Spinal cord (tissue), 10 donors: ENCODE results near the gene SSR4. TPM values are rescaled to one million over a fixed set of nuclear protein-coding genes. Genes with fewer than 3 reads are reported as not detected.
"Not testable (repeated sequence)": the region's sequence is repeated elsewhere in the genome, so short reads cannot be mapped to it uniquely, and the experiment has no call there.

Source experiments
- DNase-seq, 6 donors: peaks; one replicate each; pipeline versions ENCODE4 v3.0.0 to v3.0.0-alpha.2; 2013 to 2015; ENCODE audit warnings: low spot score in 6 of 6, low read depth in 4 of 6
- H3K27ac ChIP-seq: one replicate; pipeline ENCODE4 v1.5.1; 2013; ENCODE audit warnings: low read depth, low read length, control low read depth
- H3K27me3 ChIP-seq: one replicate; pipeline ENCODE4 v1.6.1; 2013; ENCODE audit warnings: low read length; ENCODE audit not compliant: control insufficient read depth, insufficient read depth
- H3K36me3 ChIP-seq: one replicate; pipeline ENCODE4 v1.6.1; 2013; ENCODE audit warnings: low read length; ENCODE audit not compliant: control insufficient read depth, insufficient read depth
- H3K4me1 ChIP-seq: one replicate; pipeline ENCODE4 v1.6.1; 2013; ENCODE audit warnings: low read length; ENCODE audit not compliant: control insufficient read depth, insufficient read depth
- H3K4me3 ChIP-seq: one replicate; pipeline ENCODE4 v1.5.1; 2013; ENCODE audit warnings: low read depth, low read length, control low read depth
- H3K9me3 ChIP-seq: one replicate; pipeline ENCODE4 v1.6.1; 2013; ENCODE audit warnings: low read length; ENCODE audit not compliant: control insufficient read depth, insufficient read depth
- WGBS: methylation state at CpG from one replicate; pipeline ENCODE4 v1.1.5; 2013; ENCODE audit warnings: missing lambda C conversion rate; ENCODE audit not compliant: insufficient coverage; 5-methylcytosine and 5-hydroxymethylcytosine counted together
- polyA plus RNA-seq, 2 donors: library from polyadenylated mRNA; unstranded; fragments of 120-200 nt; gene quantifications; one replicate each; pipeline ENCODE4 v1.2.1, GENCODE V29; 2013; ENCODE audit not compliant: insufficient read length in 2 of 2
- total RNA-seq, 2 donors: library from RNA; depleted of rRNA in 1 of 2; stranded (reverse); fragments of 120-200 nt in 1 of 2; fragments of >200 nt in 1 of 2; gene quantifications; one replicate each; pipeline versions ENCODE4 v1.2.3 to v1.2.4, GENCODE V29; 2013 to 2014
- donor health status: healthy.

Gene SSR4
- total and polyA plus RNA-seq, 4 donors: 95.5 to 317 (median 176) TPM

DNA sequence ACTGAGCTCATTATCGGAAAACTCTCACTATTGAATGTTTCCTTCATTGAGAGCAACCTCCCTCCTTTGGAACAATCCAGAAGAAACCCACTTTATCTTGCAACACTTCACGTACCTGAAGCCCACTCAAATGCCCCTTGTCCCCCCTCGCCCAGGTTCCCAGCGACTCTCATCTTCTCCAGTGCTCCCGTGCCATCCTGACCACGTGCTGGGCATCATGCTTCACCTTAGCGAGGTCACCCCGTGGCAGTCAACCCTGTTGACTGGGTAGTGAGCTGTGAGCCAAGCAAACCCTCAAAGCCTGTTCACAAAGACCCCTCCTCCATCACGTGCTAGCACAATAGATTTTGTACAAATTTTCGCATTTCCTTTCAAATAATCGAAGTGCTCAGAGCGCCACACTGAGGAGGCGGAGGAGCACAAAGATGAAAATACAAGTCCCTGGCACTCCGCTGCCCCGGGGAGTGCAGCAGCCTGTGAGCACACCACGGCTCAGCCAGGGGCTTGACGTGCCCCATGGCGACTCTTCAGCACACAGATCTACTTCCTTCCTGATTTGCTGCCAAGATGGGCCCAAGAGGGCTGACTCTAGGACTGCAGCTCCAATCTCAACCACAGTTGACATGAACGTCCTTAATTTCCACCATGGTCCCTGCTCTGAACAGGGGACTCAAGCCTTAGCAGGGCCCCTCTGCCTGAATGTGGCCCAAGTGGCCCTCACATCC is 20.3 kb downstream of the SSR4 start:
- DNase-seq: no peak
- WGBS: 75% methylated on average over 19 of the region's 19 CpGs

DNA sequence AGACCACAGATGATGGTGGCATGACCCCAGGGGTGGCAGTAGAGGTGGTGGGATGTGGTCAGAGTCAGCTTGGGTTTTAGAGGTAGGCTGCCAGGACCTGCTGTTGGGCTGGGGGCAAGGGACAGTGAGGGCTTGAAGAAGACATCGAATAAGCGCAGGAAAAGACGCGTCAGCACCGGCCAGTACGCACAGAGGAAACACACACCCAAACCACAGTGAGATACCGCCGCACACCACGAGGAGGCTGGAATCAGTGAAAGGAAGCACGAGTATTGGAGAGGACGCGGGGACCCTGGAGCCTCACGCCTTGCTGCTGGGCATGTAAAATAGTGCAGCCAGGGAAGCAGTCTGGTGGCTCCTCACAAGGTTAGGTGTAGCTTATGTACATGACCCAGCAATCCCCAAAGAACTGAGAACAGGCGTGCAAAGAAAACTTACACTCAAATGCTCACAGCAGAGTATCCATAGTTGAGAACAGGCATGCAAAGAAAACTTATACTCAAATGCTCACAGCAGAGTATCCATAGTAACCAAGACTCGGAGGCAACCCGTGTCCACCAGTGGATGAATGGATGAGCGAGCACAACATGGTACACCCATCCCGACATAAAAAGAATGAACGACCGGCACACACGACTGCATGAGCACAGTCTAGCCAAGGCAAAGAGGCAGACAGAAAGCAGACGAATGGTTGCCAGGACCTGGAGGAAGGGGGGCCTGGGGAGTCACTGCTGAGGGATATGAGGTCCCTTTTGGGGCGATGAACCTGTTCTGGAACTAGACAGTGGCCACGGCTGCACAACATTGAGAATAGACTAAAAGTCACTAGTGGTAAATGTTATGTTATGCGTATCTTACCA is 22.6 kb downstream of the SSR4 start:
- Histone ChIP-seq H3K4me3 (no peak overlapping the region), H3K4me1 (peaks cover 44% of the 10 kb centered on the region), H3K36me3 (no peaks in the 10 kb centered on the region), H3K27ac (no peak overlapping the region), H3K9me3 (no peaks in the 10 kb centered on the region), H3K27me3 (no peaks in the 10 kb centered on the region)
- 58% methylated on average over 16 of the region's 25 CpGs for WGBS
- DNase-seq: peak in 1 of 6 donors; percentile 36

More for the DNA sequence above, 20.3 kb downstream of the SSR4 start:
- no peak overlapping the region for H3K27ac ChIP-seq
- no peaks in the 10 kb centered on the region for H3K9me3 ChIP-seq
- no peak overlapping the region for H3K4me3 ChIP-seq
- H3K27me3 ChIP-seq: no peaks in the 10 kb centered on the region
- peaks cover 6% of the 10 kb centered on the region for H3K36me3 ChIP-seq
- peaks cover 35% of the 10 kb centered on the region for H3K4me1 ChIP-seq

DNA sequence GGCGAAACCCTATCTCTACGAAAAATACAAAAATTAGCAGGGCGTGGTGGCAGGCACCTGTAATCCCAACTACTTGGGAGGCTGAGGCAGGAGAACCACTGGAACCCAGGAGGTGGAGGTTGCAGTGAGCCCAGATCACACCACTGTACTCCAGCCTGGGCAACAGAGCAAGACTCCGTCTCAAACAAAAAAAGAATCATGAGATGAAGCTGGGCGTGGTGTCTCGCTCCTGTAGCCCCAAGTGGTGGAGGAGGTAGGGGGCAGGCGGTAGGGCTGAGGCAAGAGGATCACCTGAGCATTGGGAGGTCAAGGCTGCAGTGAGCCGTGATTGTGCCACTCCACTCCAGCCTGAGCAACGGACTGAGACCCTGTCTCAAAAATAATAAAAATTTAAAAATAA is 23.6 kb downstream of the SSR4 start:
- not testable (repeated sequence) for DNase-seq, H3K27ac ChIP-seq, H3K9me3 ChIP-seq, H3K4me3 ChIP-seq, H3K36me3 ChIP-seq, H3K27me3 ChIP-seq
- H3K4me1 ChIP-seq: peaks cover 41% of the 10 kb centered on the region
- WGBS: 86% methylated on average over 7 of the region's 9 CpGs

DNA sequence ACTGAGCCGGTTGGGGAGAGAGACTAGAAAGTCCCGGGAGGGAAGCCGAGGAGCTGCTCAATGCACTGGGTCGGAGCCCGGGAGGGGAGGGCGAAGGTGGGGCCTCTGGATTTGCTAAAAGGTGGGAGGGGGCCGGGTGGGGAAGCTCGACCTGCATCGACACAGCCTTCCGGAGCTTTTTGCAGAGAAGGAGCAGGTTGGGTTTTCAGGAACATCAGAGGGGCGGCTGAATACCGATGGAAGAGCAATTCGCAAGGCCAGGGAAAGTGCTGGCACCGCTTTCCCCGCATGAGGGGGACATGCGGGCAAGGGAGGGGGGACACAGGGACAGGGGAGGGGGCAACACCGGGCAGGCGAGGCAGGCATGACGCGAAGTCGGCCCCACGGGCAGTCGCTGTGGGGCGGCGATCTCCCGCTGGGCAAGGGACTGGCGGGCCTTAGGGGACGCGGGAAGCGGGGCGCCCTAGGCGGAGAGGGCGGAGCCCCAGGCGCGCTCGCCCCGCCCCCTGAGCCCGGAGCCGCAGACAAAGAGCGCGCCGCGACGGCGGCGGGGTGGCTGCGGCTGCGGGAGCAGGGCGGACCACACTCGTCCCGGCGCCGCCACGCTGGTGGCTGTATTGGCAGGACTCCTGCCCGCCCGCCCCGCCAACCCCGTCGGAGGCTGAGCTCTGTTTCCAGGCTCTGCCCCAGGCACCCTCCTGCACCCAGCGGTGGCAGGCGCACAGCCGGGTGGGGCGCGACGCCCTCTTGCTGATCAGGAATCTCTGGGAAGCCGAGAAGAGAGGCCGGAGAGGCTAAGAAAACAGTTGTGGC is 24.3 kb downstream of the SSR4 start:
- Histone ChIP-seq H3K9me3 (no peaks in the 10 kb centered on the region), H3K27ac (peak overlapping the region; percentile 50), H3K4me1 (peaks cover 38% of the 10 kb centered on the region), H3K4me3 (peak overlapping the region; percentile 38), H3K36me3 (no peaks in the 10 kb centered on the region), H3K27me3 (no peaks in the 10 kb centered on the region)
- 13% methylated on average over 67 of the region's 67 CpGs for WGBS
- peak in 2 of 6 donors; percentile 77 to 82 for DNase-seq

DNA sequence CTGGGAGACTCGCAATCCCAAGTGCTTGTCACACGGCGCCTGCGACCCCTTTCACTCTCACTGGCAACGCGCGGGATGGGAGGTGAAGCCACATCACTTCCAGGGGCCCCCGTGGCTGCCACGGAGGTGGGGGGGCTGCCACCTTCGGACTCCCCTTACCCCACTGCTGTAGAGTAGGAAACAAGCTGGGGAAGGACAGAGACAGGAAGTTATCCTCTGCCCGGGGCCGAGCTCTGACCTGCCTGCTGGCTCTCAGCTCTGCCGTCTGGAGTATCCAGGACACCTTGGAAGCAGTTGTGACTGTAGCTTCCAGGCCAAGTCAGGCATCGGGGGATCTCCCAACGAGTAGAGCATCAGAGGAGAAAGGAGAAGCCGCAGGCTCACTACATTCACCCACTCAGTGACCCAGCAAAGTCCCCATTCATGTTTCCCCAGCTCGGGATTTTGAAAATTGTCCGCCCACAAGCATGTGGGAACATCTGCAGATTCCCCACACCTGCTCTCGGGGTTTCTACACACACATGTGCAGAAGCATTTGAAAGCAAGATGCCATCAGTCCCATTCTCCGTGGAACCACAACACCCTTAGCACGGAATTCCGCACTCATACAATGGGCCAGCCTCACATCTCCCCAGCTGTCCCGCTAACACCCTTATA is 25.0 kb downstream of the SSR4 start:
- no peaks in the 10 kb centered on the region for H3K27me3 ChIP-seq
- H3K4me3 ChIP-seq: peak overlapping the region; percentile 38
- H3K4me1 ChIP-seq: peaks cover 38% of the 10 kb centered on the region
- WGBS: 45% methylated on average over 19 of the region's 23 CpGs
- peak overlapping the region; percentile 50 for H3K27ac ChIP-seq
- peak in 2 of 6 donors; percentile 22 to 25 for DNase-seq
- no peaks in the 10 kb centered on the region for H3K9me3 ChIP-seq
- no peaks in the 10 kb centered on the region for H3K36me3 ChIP-seq

DNA sequence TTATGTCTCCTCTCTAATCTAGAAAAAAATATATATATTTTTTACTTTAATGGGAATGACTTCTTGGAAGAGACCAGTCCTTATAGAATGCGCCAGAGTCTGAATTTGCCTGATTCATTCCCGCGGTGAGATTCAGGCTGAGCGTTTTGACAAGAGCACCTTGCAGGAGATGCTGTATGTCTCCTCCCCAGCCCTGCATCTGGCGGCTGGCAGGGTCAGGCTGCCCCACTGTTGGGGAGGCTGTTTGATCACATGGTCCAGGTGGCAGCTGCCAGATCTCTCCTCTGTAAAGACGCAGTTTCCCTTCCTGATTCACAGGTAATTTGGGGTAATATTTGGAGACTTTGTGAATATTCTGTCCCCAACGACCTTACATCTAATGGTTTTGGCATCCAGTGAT is 26.1 kb downstream of the SSR4 start:
- Histone ChIP-seq H3K4me1 (peaks cover 43% of the 10 kb centered on the region), H3K27me3 (no peaks in the 10 kb centered on the region), H3K4me3 (no peak overlapping the region), H3K27ac (no peak overlapping the region), H3K36me3 (no peaks in the 10 kb centered on the region), H3K9me3 (no peaks in the 10 kb centered on the region)
- 79% methylated on average over 5 of the region's 7 CpGs for WGBS
- peak in 1 of 6 donors; percentile 42 for DNase-seq

DNA sequence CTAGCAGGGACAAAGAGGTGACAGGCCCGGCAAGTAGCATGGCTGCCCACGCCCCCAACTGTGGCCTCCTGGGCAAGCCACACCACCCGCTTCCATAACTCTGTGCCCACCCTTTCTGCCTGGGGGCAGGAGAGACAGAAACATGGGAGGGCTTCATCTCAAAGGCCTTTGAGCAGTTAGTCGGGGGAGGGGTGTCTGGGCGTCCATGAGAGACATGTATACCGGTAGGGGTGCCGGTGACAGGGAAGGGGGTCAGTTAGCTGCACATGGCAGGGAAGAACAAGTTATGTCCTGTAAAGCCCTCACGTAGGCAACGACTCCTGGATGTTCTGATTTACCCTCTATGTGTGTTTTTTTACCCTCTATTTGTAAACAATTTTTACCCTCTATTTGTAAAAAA is 26.6 kb downstream of the SSR4 start:
- no peaks in the 10 kb centered on the region for H3K27me3 ChIP-seq

DNA sequence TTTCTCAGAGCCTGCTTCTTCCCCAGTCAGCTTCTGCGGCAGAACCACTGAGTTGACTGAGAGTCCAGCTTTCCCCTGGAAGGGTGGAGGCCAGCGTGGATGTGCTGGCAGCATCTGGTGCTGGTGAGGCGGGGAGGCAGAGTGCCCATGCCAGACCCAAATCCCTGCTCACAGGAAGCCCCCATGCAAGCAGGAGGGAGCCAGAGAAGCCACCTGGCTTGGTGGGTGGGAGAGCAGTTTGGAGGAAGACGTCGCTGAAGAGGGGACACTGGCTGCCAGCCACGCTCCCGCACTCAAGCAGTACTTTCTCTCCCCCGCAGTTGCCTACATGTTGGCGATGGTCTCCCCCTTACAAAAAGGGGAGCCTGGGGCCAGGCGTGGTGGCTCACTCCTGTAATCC is 29.9 kb downstream of the SSR4 start:
- Histone ChIP-seq H3K27me3 (no peaks in the 10 kb centered on the region), H3K27ac (no peak overlapping the region), H3K4me3 (no peak overlapping the region), H3K4me1 (peaks cover 35% of the 10 kb centered on the region), H3K9me3 (no peaks in the 10 kb centered on the region), H3K36me3 (peaks cover 3% of the 10 kb centered on the region)
- DNase-seq: no peak
- 71% methylated on average over 1 of the region's 10 CpGs for WGBS

More for the DNA sequence above, 26.6 kb downstream of the SSR4 start:
- Histone ChIP-seq H3K9me3 (no peaks in the 10 kb centered on the region), H3K4me1 (peaks cover 43% of the 10 kb centered on the region), H3K4me3 (no peak overlapping the region), H3K36me3 (no peaks in the 10 kb centered on the region), H3K27ac (no peak overlapping the region)
- DNase-seq: no peak
- 87% methylated on average over 5 of the region's 9 CpGs for whole genome bisulfite sequencing

DNA sequence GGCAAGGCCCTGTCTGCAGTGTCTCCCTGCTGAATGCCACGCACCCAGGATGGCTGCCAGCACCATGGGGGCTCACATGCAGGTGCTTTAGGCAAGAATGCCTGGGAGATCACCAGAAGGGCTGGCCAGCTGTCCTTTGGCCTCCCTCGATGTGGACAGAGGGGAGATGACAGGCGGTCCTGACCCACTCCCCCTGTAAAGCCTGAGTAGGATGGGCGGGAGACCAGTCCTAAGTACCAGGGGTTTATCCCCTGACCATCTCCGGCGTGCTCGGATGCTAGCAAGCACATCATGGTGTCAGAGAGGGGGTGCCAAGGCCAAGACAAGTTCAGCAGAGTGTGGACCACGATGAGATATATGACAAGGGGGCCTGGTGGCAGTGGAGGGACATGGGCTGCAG is 30.6 kb downstream of the SSR4 start:
- H3K9me3 ChIP-seq: no peaks in the 10 kb centered on the region
- no peak for DNase-seq

More for the DNA sequence above, 30.6 kb downstream of the SSR4 start:
- WGBS: 75% methylated on average over 7 of the region's 8 CpGs
- Histone ChIP-seq H3K4me3 (no peak overlapping the region), H3K36me3 (peaks cover 3% of the 10 kb centered on the region), H3K4me1 (peaks cover 32% of the 10 kb centered on the region), H3K27ac (no peak overlapping the region), H3K27me3 (no peaks in the 10 kb centered on the region)
